SK-N-SH treated with all-trans-retinoic acid at 6 μM for 48 hours (cell line): Measurements from ENCODE around the gene OAF.
A peak's percentile ranks its signal among the peaks of the same experiment; 100 is the strongest.

Experiments used
- ATAC-seq: fragments of 200-7000 bp; cut with Tn5 transposase; 3 replicates; pipeline ENCODE4 v1.9.1; 2020; ENCODE audit warnings: mild to moderate bottlenecking, moderate library complexity
- ARNTL ChIP-seq: fragments of 450-650 bp; formaldehyde crosslinking; IDR thresholded peaks from 2 replicates; pipeline ENCODE4 v1.5.0; 2020; ENCODE audit warnings: low read depth, mild to moderate bottlenecking, moderate library complexity, borderline replicate concordance
- BACH2 ChIP-seq: fragments of 250-450 bp; sonication (Bioruptor Pico); IDR thresholded peaks from 2 replicates; pipeline ENCODE4 v1.9.0; 2021; ENCODE audit warnings: mild to moderate bottlenecking, borderline replicate concordance
- GLIS3 ChIP-seq: fragments of 250-450 bp; sonication (Bioruptor Pico); IDR thresholded peaks from 2 replicates; pipeline ENCODE4 v1.5.0; 2020; ENCODE audit warnings: mild to moderate bottlenecking, moderate library complexity
- ISL1 ChIP-seq: fragments of 250-450 bp; sonication (Bioruptor Pico); IDR thresholded peaks from 2 replicates; pipeline ENCODE4 v2.1.2; 2022; ENCODE audit warnings: mild to moderate bottlenecking, moderate library complexity
- OSR1 ChIP-seq: fragments of 250-450 bp; sonication (Bioruptor Pico); IDR thresholded peaks from 2 replicates; pipeline ENCODE4 v1.8.0; 2022; ENCODE audit warnings: moderate library complexity, mild to moderate bottlenecking, inconsistent platforms
- PPARA ChIP-seq: fragments of 250-450 bp; sonication (Bioruptor Pico); IDR thresholded peaks from 2 replicates; pipeline ENCODE4 v1.5.0; 2020; ENCODE audit warnings: mild to moderate bottlenecking, borderline replicate concordance
- RARB ChIP-seq: fragments of 250-450 bp; sonication (Bioruptor Pico); IDR thresholded peaks from 2 replicates; pipeline ENCODE4 v1.8.0; 2021; ENCODE audit warnings: mild to moderate bottlenecking, moderate library complexity
- SNAI2 ChIP-seq: fragments of 250-450 bp; sonication (Bioruptor Pico); IDR thresholded peaks from 2 replicates; pipeline ENCODE4 v1.5.0; 2020; ENCODE audit warnings: mild to moderate bottlenecking, moderate library complexity
- TCF4 ChIP-seq: fragments of 250-450 bp; sonication (Bioruptor Pico); IDR thresholded peaks from 2 replicates; pipeline ENCODE4 v1.8.0; 2021; ENCODE audit warnings: mild to moderate bottlenecking, moderate library complexity, borderline replicate concordance
- TOX ChIP-seq: fragments of 250-450 bp; sonication (Bioruptor Pico); IDR thresholded peaks from 2 replicates; pipeline ENCODE4 v1.8.0; 2021; ENCODE audit warnings: mild to moderate bottlenecking, moderate library complexity, borderline replicate concordance
- ZNF565 ChIP-seq: fragments of 450-650 bp; formaldehyde crosslinking; conservative IDR thresholded peaks from 2 replicates; pipeline ENCODE4 v1.5.0; 2020; ENCODE audit warnings: low read depth, mild to moderate bottlenecking, moderate library complexity
- ZNF70 ChIP-seq: fragments of 450-650 bp; formaldehyde crosslinking; IDR thresholded peaks from 2 replicates; pipeline ENCODE4 v1.5.0; 2020; ENCODE audit warnings: mild to moderate bottlenecking, moderate library complexity
- ZNF8 ChIP-seq: fragments of 450-650 bp; formaldehyde crosslinking; IDR thresholded peaks from 2 replicates; pipeline ENCODE4 v1.5.0; 2020; ENCODE audit warnings: mild to moderate bottlenecking, moderate library complexity
- TF ChIP-seq, protein P1 (sequence below): fragments of 250-450 bp; sonication (Bioruptor Pico); IDR thresholded peaks from 2 replicates; pipeline ENCODE4 v1.5.1; 2020; ENCODE audit warnings: low read depth, mild to moderate bottlenecking, moderate library complexity
- TF ChIP-seq, protein P2 (sequence below): fragments of 250-450 bp; sonication (Bioruptor Pico); IDR thresholded peaks from 2 replicates; pipeline ENCODE4 v1.5.1; 2021; ENCODE audit warnings: mild to moderate bottlenecking, moderate library complexity
- TF ChIP-seq, protein P3 (sequence below): fragments of 250-450 bp; sonication (Bioruptor Pico); IDR thresholded peaks from 2 replicates; pipeline ENCODE4 v1.8.0; 2021; ENCODE audit warnings: low read depth, mild to moderate bottlenecking, moderate library complexity, borderline replicate concordance
- TF ChIP-seq, protein P4 (sequence below): fragments of 250-450 bp; sonication (Bioruptor Pico); IDR thresholded peaks from 2 replicates; pipeline ENCODE4 v1.5.0; 2020; ENCODE audit warnings: mild to moderate bottlenecking, moderate library complexity
- TF ChIP-seq, protein P5 (sequence below): fragments of 250-450 bp; sonication (Bioruptor Pico); IDR thresholded peaks from 2 replicates; pipeline ENCODE4 v1.8.0; 2020; ENCODE audit warnings: mild to moderate bottlenecking, moderate library complexity, borderline replicate concordance

Gene OAF

DNA sequence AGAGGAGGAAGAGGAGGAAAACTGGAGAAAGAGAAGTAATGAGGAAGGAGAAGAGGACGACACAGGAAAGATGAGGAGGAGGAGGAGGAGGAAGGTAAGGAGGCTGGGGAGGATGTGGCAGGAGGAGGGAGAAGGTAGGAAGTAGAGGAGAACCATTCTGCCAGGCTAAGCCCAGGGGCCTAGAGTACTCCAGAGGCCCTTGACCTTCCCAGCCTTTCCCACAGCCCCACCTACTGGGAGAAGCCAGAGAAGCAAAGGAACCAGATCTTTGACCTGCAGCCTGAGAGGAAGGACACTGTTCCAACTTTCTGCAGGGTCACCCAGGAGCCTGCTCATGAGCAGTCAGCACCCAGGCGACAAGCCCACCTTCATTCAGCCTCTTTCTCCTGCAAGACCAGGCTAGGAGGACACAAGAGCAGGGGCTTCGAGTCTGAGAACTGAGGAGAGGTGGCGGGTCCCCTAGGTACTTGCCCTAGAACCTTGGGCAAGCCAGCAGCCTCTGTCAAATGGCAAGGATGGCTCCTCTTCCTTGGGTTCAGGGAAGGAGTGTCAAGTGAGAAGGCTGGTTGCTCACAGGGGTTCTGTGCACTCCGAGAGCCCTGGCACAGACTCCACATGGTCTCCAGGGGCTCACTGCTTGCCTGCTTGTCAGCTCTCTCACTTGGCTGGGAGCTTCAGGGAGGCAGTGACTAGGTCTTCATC lies 27.9 kb upstream of the OAF start:
- TF ChIP-seq ISL1 (CRISPR knock-in tag) (no peak), OSR1 (no peak), ARNTL (CRISPR knock-in tag) (no peak), BACH2 (CRISPR knock-in tag) (no peak), TOX (CRISPR knock-in tag) (no peak)
- TF ChIP-seq, protein P1, sequence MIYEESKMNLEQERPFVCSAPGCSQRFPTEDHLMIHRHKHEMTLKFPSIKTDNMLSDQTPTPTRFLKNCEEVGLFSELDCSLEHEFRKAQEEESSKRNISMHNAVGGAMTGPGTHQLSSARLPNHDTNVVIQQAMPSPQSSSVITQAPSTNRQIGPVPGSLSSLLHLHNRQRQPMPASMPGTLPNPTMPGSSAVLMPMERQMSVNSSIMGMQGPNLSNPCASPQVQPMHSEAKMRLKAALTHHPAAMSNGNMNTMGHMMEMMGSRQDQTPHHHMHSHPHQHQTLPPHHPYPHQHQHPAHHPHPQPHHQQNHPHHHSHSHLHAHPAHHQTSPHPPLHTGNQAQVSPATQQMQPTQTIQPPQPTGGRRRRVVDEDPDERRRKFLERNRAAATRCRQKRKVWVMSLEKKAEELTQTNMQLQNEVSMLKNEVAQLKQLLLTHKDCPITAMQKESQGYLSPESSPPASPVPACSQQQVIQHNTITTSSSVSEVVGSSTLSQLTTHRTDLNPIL (CRISPR knock-in tag), result no peak
- TF ChIP-seq, protein P2, sequence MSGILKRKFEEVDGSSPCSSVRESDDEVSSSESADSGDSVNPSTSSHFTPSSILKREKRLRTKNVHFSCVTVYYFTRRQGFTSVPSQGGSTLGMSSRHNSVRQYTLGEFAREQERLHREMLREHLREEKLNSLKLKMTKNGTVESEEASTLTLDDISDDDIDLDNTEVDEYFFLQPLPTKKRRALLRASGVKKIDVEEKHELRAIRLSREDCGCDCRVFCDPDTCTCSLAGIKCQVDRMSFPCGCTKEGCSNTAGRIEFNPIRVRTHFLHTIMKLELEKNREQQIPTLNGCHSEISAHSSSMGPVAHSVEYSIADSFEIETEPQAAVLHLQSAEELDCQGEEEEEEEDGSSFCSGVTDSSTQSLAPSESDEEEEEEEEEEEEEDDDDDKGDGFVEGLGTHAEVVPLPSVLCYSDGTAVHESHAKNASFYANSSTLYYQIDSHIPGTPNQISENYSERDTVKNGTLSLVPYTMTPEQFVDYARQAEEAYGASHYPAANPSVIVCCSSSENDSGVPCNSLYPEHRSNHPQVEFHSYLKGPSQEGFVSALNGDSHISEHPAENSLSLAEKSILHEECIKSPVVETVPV (CRISPR knock-in tag), result no peak
- TF ChIP-seq, protein P3, sequence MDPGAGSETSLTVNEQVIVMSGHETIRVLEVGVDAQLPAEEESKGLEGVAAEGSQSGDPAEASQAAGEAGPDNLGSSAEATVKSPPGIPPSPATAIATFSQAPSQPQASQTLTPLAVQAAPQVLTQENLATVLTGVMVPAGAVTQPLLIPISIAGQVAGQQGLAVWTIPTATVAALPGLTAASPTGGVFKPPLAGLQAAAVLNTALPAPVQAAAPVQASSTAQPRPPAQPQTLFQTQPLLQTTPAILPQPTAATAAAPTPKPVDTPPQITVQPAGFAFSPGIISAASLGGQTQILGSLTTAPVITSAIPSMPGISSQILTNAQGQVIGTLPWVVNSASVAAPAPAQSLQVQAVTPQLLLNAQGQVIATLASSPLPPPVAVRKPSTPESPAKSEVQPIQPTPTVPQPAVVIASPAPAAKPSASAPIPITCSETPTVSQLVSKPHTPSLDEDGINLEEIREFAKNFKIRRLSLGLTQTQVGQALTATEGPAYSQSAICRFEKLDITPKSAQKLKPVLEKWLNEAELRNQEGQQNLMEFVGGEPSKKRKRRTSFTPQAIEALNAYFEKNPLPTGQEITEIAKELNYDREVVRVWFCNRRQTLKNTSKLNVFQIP, result no peak
- TF ChIP-seq, all 23 proteins: peak for 0
- peak; percentile 55 for ATAC-seq

DNA sequence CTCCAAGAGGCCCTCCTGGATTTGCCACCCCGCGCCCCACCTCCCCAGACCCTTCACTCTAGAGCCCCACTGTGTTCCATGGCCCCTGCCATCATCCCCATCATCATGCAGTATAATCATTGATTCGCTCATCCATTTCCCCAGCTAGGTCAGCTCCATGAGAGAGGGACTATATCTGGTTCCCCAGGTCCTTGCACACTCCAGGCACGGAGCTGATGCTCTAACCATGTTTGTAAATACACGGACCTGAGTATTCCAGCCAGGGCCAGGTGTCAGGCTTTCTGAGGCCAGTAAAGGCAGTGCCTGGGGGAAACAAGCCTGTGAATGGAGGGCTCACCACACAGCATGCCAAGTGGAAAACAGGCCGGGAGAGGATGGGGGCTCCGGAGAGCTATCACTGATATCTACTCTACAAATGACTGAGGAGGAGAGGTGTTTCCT lies 27.1 kb upstream of the OAF start:
- ATAC-seq, result no peak
- TF ChIP-seq ZNF70 (CRISPR knock-in tag), result no peak
- TF ChIP-seq SNAI2 (CRISPR knock-in tag), result no peak
- TF ChIP-seq, protein P3, result no peak
- no peak for TF ChIP-seq TCF4 (CRISPR knock-in tag)
- no peak for TF ChIP-seq ISL1 (CRISPR knock-in tag)
- TF ChIP-seq ARNTL (CRISPR knock-in tag), result no peak
- no peak for TF ChIP-seq PPARA (CRISPR knock-in tag)
- no peak for TF ChIP-seq ZNF8 (CRISPR knock-in tag)
- TF ChIP-seq, protein P1 (CRISPR knock-in tag), result no peak
- TF ChIP-seq TOX (CRISPR knock-in tag), result no peak
- no peak for TF ChIP-seq BACH2 (CRISPR knock-in tag)
- TF ChIP-seq, protein P4, sequence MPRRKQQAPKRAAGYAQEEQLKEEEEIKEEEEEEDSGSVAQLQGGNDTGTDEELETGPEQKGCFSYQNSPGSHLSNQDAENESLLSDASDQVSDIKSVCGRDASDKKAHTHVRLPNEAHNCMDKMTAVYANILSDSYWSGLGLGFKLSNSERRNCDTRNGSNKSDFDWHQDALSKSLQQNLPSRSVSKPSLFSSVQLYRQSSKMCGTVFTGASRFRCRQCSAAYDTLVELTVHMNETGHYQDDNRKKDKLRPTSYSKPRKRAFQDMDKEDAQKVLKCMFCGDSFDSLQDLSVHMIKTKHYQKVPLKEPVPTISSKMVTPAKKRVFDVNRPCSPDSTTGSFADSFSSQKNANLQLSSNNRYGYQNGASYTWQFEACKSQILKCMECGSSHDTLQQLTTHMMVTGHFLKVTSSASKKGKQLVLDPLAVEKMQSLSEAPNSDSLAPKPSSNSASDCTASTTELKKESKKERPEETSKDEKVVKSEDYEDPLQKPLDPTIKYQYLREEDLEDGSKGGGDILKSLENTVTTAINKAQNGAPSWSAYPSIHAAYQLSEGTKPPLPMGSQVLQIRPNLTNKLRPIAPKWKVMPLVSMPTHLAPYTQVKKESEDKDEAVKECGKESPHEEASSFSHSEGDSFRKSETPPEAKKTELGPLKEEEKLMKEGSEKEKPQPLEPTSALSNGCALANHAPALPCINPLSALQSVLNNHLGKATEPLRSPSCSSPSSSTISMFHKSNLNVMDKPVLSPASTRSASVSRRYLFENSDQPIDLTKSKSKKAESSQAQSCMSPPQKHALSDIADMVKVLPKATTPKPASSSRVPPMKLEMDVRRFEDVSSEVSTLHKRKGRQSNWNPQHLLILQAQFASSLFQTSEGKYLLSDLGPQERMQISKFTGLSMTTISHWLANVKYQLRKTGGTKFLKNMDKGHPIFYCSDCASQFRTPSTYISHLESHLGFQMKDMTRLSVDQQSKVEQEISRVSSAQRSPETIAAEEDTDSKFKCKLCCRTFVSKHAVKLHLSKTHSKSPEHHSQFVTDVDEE (CRISPR knock-in tag), result no peak
- no peak for TF ChIP-seq RARB (CRISPR knock-in tag)
- no peak for TF ChIP-seq ZNF565
- TF ChIP-seq, protein P5, sequence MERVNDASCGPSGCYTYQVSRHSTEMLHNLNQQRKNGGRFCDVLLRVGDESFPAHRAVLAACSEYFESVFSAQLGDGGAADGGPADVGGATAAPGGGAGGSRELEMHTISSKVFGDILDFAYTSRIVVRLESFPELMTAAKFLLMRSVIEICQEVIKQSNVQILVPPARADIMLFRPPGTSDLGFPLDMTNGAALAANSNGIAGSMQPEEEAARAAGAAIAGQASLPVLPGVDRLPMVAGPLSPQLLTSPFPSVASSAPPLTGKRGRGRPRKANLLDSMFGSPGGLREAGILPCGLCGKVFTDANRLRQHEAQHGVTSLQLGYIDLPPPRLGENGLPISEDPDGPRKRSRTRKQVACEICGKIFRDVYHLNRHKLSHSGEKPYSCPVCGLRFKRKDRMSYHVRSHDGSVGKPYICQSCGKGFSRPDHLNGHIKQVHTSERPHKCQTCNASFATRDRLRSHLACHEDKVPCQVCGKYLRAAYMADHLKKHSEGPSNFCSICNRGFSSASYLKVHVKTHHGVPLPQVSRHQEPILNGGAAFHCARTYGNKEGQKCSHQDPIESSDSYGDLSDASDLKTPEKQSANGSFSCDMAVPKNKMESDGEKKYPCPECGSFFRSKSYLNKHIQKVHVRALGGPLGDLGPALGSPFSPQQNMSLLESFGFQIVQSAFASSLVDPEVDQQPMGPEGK, result no peak
- no peak for TF ChIP-seq GLIS3 (CRISPR knock-in tag)
- TF ChIP-seq, protein P2 (CRISPR knock-in tag), result no peak
